ENCODE measurements around the gene NEDD8.

Gene NEDD8

GRCh38 chr14:24177041-24177825 lies 54.9 kb downstream of the NEDD8 start:
- TF ChIP-seq, protein P1, sequence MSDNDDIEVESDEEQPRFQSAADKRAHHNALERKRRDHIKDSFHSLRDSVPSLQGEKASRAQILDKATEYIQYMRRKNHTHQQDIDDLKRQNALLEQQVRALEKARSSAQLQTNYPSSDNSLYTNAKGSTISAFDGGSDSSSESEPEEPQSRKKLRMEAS (IDR thresholded peaks at IDR 0.05): no peak
- TF ChIP-seq USF1 (IDR thresholded peaks at IDR 0.05) (no peak), TAF1 (IDR thresholded peaks at IDR 0.05; ENCODE audit: low read depth) (no peak), EP300 (IDR thresholded peaks at IDR 0.05; ENCODE audit: borderline replicate concordance) (no peak), FOXM1 (IDR thresholded peaks at IDR 0.05; ENCODE audit: borderline replicate concordance, low read depth) (no peak), YY1 (IDR thresholded peaks at IDR 0.05; ENCODE audit: low read depth) (no peak), RAD21 (IDR thresholded peaks at IDR 0.05; ENCODE audit: low read depth) (no peak), TCF12 (IDR thresholded peaks at IDR 0.05; ENCODE audit: low read depth) (no peak), EGR1 (IDR thresholded peaks at IDR 0.05) (no peak), CREB1 (IDR thresholded peaks at IDR 0.05; ENCODE audit: low read depth) (no peak), CEBPB (IDR thresholded peaks at IDR 0.05) (no peak), REST (IDR thresholded peaks at IDR 0.05; ENCODE audit: low read depth) (no peak), NFIC (IDR thresholded peaks at IDR 0.05) (no peak), TEAD4 (IDR thresholded peaks at IDR 0.05) (no peak), ZBTB7A (IDR thresholded peaks at IDR 0.05; ENCODE audit: low read depth) (no peak)

DNA sequence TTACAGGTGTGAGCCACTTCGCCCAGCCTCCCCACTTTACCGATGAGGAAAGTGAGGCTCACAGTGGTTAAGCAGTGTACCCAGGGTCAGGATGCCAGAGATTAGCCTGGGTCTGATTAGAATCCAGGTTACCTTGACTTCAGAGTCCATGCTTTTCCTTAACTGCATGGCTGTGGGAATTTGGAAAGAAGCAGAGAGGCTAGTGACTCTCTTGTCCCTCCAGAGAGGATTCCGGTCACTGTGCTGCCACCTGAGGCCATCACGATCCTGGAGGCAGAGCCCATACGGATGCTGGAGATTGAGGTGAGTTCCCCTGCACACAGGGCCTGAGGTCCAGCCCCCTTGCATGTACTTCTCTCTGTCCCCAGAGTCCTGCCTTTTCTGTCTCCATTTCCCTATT lies 55.6 kb downstream of the NEDD8 start:
- TF ChIP-seq RAD21 (IDR thresholded peaks at IDR 0.05; ENCODE audit: low read depth) (no peak), NFIC (IDR thresholded peaks at IDR 0.05) (no peak), TEAD4 (IDR thresholded peaks at IDR 0.05) (no peak), CREB1 (IDR thresholded peaks at IDR 0.05; ENCODE audit: low read depth) (no peak), FOXM1 (IDR thresholded peaks at IDR 0.05; ENCODE audit: borderline replicate concordance, low read depth) (no peak), CEBPB (IDR thresholded peaks at IDR 0.05) (no peak), TAF1 (IDR thresholded peaks at IDR 0.05; ENCODE audit: low read depth) (no peak), USF1 (IDR thresholded peaks at IDR 0.05) (no peak), TCF12 (IDR thresholded peaks at IDR 0.05; ENCODE audit: low read depth) (no peak), ZBTB7A (IDR thresholded peaks at IDR 0.05; ENCODE audit: low read depth) (no peak), REST (IDR thresholded peaks at IDR 0.05; ENCODE audit: low read depth) (no peak), EP300 (IDR thresholded peaks at IDR 0.05; ENCODE audit: borderline replicate concordance) (no peak), YY1 (IDR thresholded peaks at IDR 0.05; ENCODE audit: low read depth) (no peak), EGR1 (IDR thresholded peaks at IDR 0.05) (no peak)
- TF ChIP-seq, protein P1 (IDR thresholded peaks at IDR 0.05): no peak

GRCh38 chr14:24172871-24173281 lies 59.3 kb downstream of the NEDD8 start:
- TF ChIP-seq REST (IDR thresholded peaks at IDR 0.05; ENCODE audit: low read depth) (no peak), CEBPB (IDR thresholded peaks at IDR 0.05) (no peak), EGR1 (IDR thresholded peaks at IDR 0.05) (no peak)
- TF ChIP-seq, protein P1 (IDR thresholded peaks at IDR 0.05): no peak

DNA sequence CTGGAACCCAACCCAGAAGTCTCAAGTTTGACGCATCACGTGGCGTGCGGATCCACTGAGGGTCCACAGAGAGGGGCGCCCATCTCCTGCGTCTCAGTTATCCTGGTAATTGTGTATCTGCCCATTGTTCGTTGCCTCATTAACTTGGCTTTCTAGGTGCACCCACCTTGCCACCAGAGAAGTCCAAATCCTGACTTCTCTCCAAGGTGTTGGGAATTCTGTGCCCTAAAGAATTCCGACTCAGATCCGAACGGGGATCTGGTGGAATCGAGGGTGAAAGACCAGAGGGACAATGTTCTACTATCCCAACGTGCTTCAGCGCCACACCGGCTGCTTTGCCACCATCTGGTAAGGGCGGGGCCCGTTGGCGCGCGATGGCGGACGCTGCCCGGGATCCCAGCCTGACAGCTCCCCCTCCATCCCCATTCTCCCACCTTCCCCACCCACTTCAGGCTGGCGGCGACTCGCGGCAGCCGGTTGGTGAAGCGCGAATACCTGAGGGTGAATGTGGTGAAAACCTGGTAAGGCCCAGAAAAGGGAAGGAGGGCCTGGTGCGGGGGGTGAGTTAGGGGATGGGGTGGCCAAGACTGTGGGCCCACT lies 59.8 kb downstream of the NEDD8 start:
- TF ChIP-seq YY1 (IDR thresholded peaks at IDR 0.05; ENCODE audit: low read depth) (no peak), ZBTB7A (IDR thresholded peaks at IDR 0.05; ENCODE audit: low read depth) (no peak), EP300 (IDR thresholded peaks at IDR 0.05; ENCODE audit: borderline replicate concordance) (no peak), CREB1 (IDR thresholded peaks at IDR 0.05; ENCODE audit: low read depth) (no peak), TAF1 (IDR thresholded peaks at IDR 0.05; ENCODE audit: low read depth) (no peak), EGR1 (IDR thresholded peaks at IDR 0.05) (no peak), FOXM1 (IDR thresholded peaks at IDR 0.05; ENCODE audit: borderline replicate concordance, low read depth) (no peak), TCF12 (IDR thresholded peaks at IDR 0.05; ENCODE audit: low read depth) (no peak), NFIC (IDR thresholded peaks at IDR 0.05) (no peak), REST (IDR thresholded peaks at IDR 0.05; ENCODE audit: low read depth) (no peak), CEBPB (IDR thresholded peaks at IDR 0.05) (no peak), TEAD4 (IDR thresholded peaks at IDR 0.05) (no peak), USF1 (IDR thresholded peaks at IDR 0.05) (no peak), RAD21 (IDR thresholded peaks at IDR 0.05; ENCODE audit: low read depth) (no peak)
- TF ChIP-seq, protein P1 (IDR thresholded peaks at IDR 0.05): no peak

All from Ishikawa (cell line).